Spleen (tissue), 11 donors: Measurements from ENCODE around the gene KHK. TPM values are rescaled to one million over a fixed set of nuclear protein-coding genes. Genes with fewer than 3 reads are reported as not detected.

ENCODE experiments used
- DNase-seq: peaks from one replicate; pipeline ENCODE4 v3.0.0-alpha.2; 2020
- H3K27ac ChIP-seq, 8 donors: fragments of 200-600 bp; sonication (generic) in 7 of 8; 1 replicate in 4 of 8; 2 replicates in 4 of 8; pipeline versions ENCODE4 v1.5.0 to v1.8.0; 2016 to 2021; ENCODE audit warnings: inconsistent platforms in 4 of 8, mild to moderate bottlenecking in 4 of 8, moderate library complexity in 1 of 8
- H3K27me3 ChIP-seq, 7 donors: fragments of 200-600 bp; sonication (generic) in 6 of 7; replicated peaks in 1 of 7; 1 replicate in 4 of 7; 2 replicates in 3 of 7; pipeline versions ENCODE4 v1.5.0 to v1.8.0; 2016 to 2021; ENCODE audit warnings: inconsistent platforms in 3 of 7, mild to moderate bottlenecking in 1 of 7
- H3K36me3 ChIP-seq, 6 donors: fragments of 200-600 bp; sonication (generic) in 5 of 6; 1 replicate in 4 of 6; 2 replicates in 2 of 6; pipeline versions ENCODE4 v1.5.0 to v1.8.0; 2016 to 2021; ENCODE audit warnings: inconsistent platforms in 2 of 6
- H3K4me1 ChIP-seq, 6 donors: fragments of 200-600 bp; sonication (generic) in 5 of 6; 1 replicate in 3 of 6; 2 replicates in 3 of 6; pipeline versions ENCODE4 v1.5.0 to v1.8.0; 2016 to 2021; ENCODE audit warnings: inconsistent platforms in 3 of 6
- H3K4me3 ChIP-seq, 8 donors: fragments of 200-600 bp; sonication (generic) in 7 of 8; 1 replicate in 4 of 8; 2 replicates in 4 of 8; pipeline versions ENCODE4 v1.5.0 to v1.8.0; 2016 to 2021; ENCODE audit warnings: inconsistent platforms in 4 of 8, mild to moderate bottlenecking in 4 of 8, moderate library complexity in 2 of 8
- H3K9me3 ChIP-seq, 8 donors: fragments of 200-600 bp; sonication (generic) in 7 of 8; 1 replicate in 4 of 8; 2 replicates in 4 of 8; pipeline versions ENCODE4 v1.5.0 to v1.8.0; 2016 to 2021; ENCODE audit warnings: inconsistent platforms in 4 of 8
- POLR2A ChIP-seq, 3 donors: fragments of 450-650 bp; IDR thresholded peaks; one replicate each; pipeline ENCODE4 v1.5.1; 2017; ENCODE audit warnings: antibody characterized with exemption in 3 of 3, mild to moderate bottlenecking in 1 of 3
- POLR2AphosphoS5 ChIP-seq, 3 donors: sonication (generic); formaldehyde crosslinking; IDR thresholded peaks; one replicate each; pipeline ENCODE4 v1.5.1; 2017; ENCODE audit warnings: antibody characterized with exemption in 3 of 3
- WGBS, 5 donors: extraction: QIAGEN DNeasy Blood & Tissue Kit in 3 of 5; methylation state at CpG; one replicate each; pipeline versions ENCODE4 v1.1.5 to v1.1.7; 2013 to 2018; 5-methylcytosine and 5-hydroxymethylcytosine counted together
- intact Hi-C: fragments of 100-400 bp; cut with DNase I; formaldehyde crosslinking; loops from one replicate; pipeline ENCODE4 v1.15.0; 2023; ENCODE audit warnings: low total_unique reads
- polyA plus RNA-seq, 3 donors: library from polyadenylated mRNA; stranded (reverse); fragments of 200-250 nt; gene quantifications; one replicate each; pipeline ENCODE4 v1.2.1, GENCODE V29; 2013
- total RNA-seq, 7 donors: library from RNA; depleted of rRNA in 3 of 7; stranded (reverse); fragments of >200 nt in 3 of 7; fragmentation: NEBNext Ultra II Directional in 4 of 7; extraction: Animal tissue kit (Norgen Biotek cat#: 25700) in 4 of 7; gene quantifications; one replicate each; pipeline versions ENCODE4 v1.1.0 to v1.2.1, GENCODE V29; 2016 to 2021
- TF ChIP-seq, protein P1 (sequence below), 11 experiments: fragments of 200-600 bp in 7 of 11; fragments of 450-650 bp in 4 of 11; sonication (generic) in 4 of 11; IDR thresholded peaks in 8 of 11; conservative IDR thresholded peaks in 3 of 11; 1 replicate in 7 of 11; 2 replicates in 4 of 11; pipeline versions ENCODE4 v1.4.0 to v1.8.0; 2016 to 2021; ENCODE audit warnings: antibody characterized with exemption in 11 of 11, inconsistent platforms in 4 of 11, mild to moderate bottlenecking in 1 of 11
- donor health status: healthy with polysubstance abuse.
- donor health status: DM: no; HTN: no; CAD: no; lungs with moderate emphysema.
- donor health status: DM: no; HTN: no; CAD: no.
- donor health status: Bipolar disorder and iron deficiency.
- donor health status: healthy.
- donor health status: DM: no; HTN: no; CAD: no.
- donor health status: DM: yes; HTN: yes; CAD: no.

Gene KHK
- total and polyA plus RNA-seq, 10 donors: 3.3 to 8.3 (median 4.0) TPM

DNA sequence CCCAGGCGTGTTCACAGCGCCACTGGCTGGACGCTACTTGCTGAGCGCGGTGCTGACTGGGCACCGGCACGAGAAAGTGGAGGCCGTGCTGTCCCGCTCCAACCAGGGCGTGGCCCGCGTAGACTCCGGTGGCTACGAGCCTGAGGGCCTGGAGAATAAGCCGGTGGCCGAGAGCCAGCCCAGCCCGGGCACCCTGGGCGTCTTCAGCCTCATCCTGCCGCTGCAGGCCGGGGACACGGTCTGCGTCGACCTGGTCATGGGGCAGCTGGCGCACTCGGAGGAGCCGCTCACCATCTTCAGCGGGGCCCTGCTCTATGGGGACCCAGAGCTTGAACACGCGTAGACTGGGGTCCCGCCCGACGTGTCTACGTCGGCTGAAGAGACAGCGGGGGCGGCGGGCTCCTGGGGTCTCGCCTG, 891 bp upstream of the KHK start:
- H3K27ac ChIP-seq: peak overlapping the region; percentile 75 to 95 (median 90)
- H3K9me3 ChIP-seq: no peaks in the 10 kb centered on the region
- H3K4me3 ChIP-seq: peak overlapping the region; percentile 47 to 91 (median 63)
- peaks cover 23 to 69% (median 51%) of the 10 kb centered on the region in 6 donors for H3K4me1 ChIP-seq
- H3K27me3 ChIP-seq: no peaks in the 10 kb centered on the region
- peaks cover 0 to 23% (median 0%) of the 10 kb centered on the region in 6 donors for H3K36me3 ChIP-seq
- TF ChIP-seq POLR2A (IDR thresholded peaks at IDR 0.05): no peak
- TF ChIP-seq, protein P1, sequence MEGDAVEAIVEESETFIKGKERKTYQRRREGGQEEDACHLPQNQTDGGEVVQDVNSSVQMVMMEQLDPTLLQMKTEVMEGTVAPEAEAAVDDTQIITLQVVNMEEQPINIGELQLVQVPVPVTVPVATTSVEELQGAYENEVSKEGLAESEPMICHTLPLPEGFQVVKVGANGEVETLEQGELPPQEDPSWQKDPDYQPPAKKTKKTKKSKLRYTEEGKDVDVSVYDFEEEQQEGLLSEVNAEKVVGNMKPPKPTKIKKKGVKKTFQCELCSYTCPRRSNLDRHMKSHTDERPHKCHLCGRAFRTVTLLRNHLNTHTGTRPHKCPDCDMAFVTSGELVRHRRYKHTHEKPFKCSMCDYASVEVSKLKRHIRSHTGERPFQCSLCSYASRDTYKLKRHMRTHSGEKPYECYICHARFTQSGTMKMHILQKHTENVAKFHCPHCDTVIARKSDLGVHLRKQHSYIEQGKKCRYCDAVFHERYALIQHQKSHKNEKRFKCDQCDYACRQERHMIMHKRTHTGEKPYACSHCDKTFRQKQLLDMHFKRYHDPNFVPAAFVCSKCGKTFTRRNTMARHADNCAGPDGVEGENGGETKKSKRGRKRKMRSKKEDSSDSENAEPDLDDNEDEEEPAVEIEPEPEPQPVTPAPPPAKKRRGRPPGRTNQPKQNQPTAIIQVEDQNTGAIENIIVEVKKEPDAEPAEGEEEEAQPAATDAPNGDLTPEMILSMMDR (IDR thresholded peaks at IDR 0.05 in 8 of 11, conservative IDR thresholded peaks at IDR 0.05 in 3 of 11): peak in 5 of 11 experiments; percentile 7 to 35 (median 14)
- peak; percentile 65 to 81 (median 77) for TF ChIP-seq POLR2AphosphoS5 (IDR thresholded peaks at IDR 0.05)
- intact Hi-C loops: no loop called here
- DNase-seq: peak; percentile 91
- 2 to 15% (median 4%) methylated on average over 7 to 38 of the region's 38 CpGs for WGBS, 5 donors

DNA sequence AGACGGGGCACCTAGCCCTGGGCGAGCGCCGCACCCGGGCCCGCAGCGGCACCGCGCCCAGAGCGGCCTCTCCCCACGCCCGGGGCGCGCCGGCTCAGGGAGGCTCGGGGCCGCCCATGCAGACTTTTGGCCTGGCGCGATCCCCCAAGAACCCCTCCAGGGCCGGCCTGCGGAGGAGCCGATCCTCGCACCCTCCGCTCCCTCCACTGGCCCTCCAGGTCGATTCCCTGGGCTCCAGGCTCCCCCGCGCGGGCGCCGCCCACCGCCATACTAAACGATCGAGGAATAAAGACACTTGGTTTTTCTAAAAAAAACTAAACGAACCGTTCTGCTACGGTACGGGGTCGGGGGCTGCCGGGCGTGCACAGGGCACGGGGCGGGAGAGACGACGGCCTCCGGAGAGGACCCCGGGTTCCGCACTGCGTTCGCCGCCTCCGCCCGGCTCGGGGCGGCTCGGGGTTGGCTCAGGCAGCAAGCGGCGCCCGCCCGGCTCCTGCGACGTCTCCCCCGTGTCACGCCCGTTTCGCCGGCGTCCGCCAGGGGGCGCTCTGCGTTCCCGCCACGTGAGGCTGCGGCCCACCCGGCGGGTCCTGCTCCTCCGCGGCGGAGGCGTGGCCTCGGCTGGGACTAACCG, 365 bp upstream of the KHK start:
- peak overlapping the region; percentile 75 to 95 (median 90) for H3K27ac ChIP-seq
- intact Hi-C loops: no loop called here
- H3K27me3 ChIP-seq: no peaks in the 10 kb centered on the region
- TF ChIP-seq POLR2A (IDR thresholded peaks at IDR 0.05) (peak in 2 of 3 donors; percentile 37 to 55), POLR2AphosphoS5 (IDR thresholded peaks at IDR 0.05) (peak; percentile 84 to 91 (median 91))
- TF ChIP-seq, protein P1 (IDR thresholded peaks at IDR 0.05 in 8 of 11, conservative IDR thresholded peaks at IDR 0.05 in 3 of 11): peak; percentile 84 to 99 (median 97)
- peaks cover 23 to 64% (median 46%) of the 10 kb centered on the region in 6 donors for H3K4me1 ChIP-seq
- H3K36me3 ChIP-seq: peaks cover 0 to 23% (median 0%) of the 10 kb centered on the region in 6 donors
- DNase-seq: peak; percentile 100
- WGBS, 5 donors: 0 to 1% (median 0%) methylated on average over 5 to 81 of the region's 81 CpGs
- H3K4me3 ChIP-seq: peak overlapping the region; percentile 47 to 91 (median 63)
- no peaks in the 10 kb centered on the region for H3K9me3 ChIP-seq

DNA sequence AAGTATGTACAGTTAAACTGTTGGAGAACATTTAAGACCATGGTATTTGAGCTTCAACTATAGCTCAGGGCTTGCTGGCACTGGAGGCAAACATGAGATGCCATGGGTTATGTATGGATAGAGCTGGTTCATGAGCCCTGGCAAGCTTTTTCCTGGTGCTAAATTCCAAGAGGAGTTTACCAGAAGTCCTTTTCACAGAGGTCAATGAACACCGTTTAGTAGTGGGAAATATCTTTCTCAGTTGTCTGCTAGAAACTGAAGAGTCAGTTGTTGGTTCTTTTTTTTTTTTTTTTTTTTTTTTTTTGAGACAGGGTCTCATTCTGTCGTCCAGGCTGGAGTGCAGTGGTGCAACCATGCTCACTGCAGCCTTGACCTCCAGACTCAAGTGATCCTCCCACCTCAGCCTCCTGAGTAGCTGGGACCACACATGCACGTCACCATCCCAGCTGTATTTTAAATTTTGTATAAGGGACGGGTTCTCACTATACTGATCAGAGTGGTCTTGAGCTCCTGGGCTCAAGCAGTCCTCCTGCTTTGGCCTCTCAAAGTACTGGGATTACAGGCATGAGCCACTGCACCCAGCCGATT, 1.3 kb downstream of the KHK start:
- Histone ChIP-seq H3K36me3 (peaks cover 0 to 16% (median 0%) of the 10 kb centered on the region in 6 donors), H3K27ac (no peak overlapping the region), H3K27me3 (no peaks in the 10 kb centered on the region), H3K9me3 (no peaks in the 10 kb centered on the region), H3K4me3 (no peak overlapping the region), H3K4me1 (peaks cover 14 to 47% (median 31%) of the 10 kb centered on the region in 6 donors)
- intact Hi-C loops: no loop called here
- TF ChIP-seq POLR2A (IDR thresholded peaks at IDR 0.05) (no peak), POLR2AphosphoS5 (IDR thresholded peaks at IDR 0.05) (no peak)
- TF ChIP-seq, protein P1 (IDR thresholded peaks at IDR 0.05 in 8 of 11, conservative IDR thresholded peaks at IDR 0.05 in 3 of 11): no peak
- DNase-seq: peak; percentile 35
- WGBS, 5 donors: 83 to 97% (median 84%) methylated on average over 5 of the region's 5 CpGs

- no peaks in the 10 kb centered on the region for H3K27me3 ChIP-seq
- TF ChIP-seq POLR2AphosphoS5 (IDR thresholded peaks at IDR 0.05) (no peak), POLR2A (IDR thresholded peaks at IDR 0.05) (no peak)
- TF ChIP-seq, protein P1 (IDR thresholded peaks at IDR 0.05 in 8 of 11, conservative IDR thresholded peaks at IDR 0.05 in 3 of 11): no peak
- H3K27ac ChIP-seq: no peak overlapping the region
- intact Hi-C loops: no loop called here
- WGBS, 5 donors: 85 to 96% (median 91%) methylated on average over 6 of the region's 6 CpGs
- H3K36me3 ChIP-seq: peaks cover 0 to 8% (median 0%) of the 10 kb centered on the region in 6 donors
- H3K9me3 ChIP-seq: no peaks in the 10 kb centered on the region
- DNase-seq: peak; percentile 9
- no peak overlapping the region for H3K4me3 ChIP-seq
- peaks cover 14 to 40% (median 29%) of the 10 kb centered on the region in 6 donors for H3K4me1 ChIP-seq
Measured at GRCh38 chr2:27088634-27089033, 2.1 kb downstream of the KHK start.
